T-helper 17 cell (primary cell): ENCODE results near the gene DLL4. TPM values are rescaled to one million over a fixed set of nuclear protein-coding genes. Genes with fewer than 3 reads are reported as not detected.

Experiments
- ATAC-seq: fragments of 150-1000 bp; cut with Tn5 transposase; 2 replicates; pipeline ENCODE4 v1.10.0; 2021; ENCODE audit warnings: mild to moderate bottlenecking, moderate library complexity
- DNase-seq, 3 donors: peaks; one replicate each; pipeline versions ENCODE4 v3.0.0 to v3.0.0-alpha.2; 2020 to 2021
- H3K9me3 ChIP-seq: one replicate; pipeline ENCODE4 v1.7.0; 2013; ENCODE audit warnings: low read length, mild to moderate bottlenecking; ENCODE audit not compliant: control insufficient read depth, poor library complexity, severe bottlenecking
- H3K27ac Mint-ChIP-seq: one replicate; pipeline ENCODE4 v1.8.0; 2022; ENCODE audit warnings: mild to moderate bottlenecking, moderate library complexity, mixed read lengths
- H3K27me3 Mint-ChIP-seq: one replicate; pipeline ENCODE4 v1.8.0; 2022; ENCODE audit warnings: mixed read lengths
- H3K36me3 Mint-ChIP-seq: one replicate; pipeline ENCODE4 v1.8.0; 2022; ENCODE audit warnings: low read depth, mixed read lengths
- H3K4me1 Mint-ChIP-seq: one replicate; pipeline ENCODE4 v1.8.0; 2022; ENCODE audit warnings: mild to moderate bottlenecking, mixed read lengths
- H3K4me3 Mint-ChIP-seq: one replicate; pipeline ENCODE4 v1.8.0; 2022; ENCODE audit warnings: mild to moderate bottlenecking, moderate library complexity, mixed read lengths
- total RNA-seq, 4 donors: library from RNA in 2 of 4; stranded (reverse) in 2 of 4; gene quantifications; one replicate each; pipeline ENCODE4 v1.2.3 and lab custom pipeline; 2022 to 2026

DLL4 gene
- total RNA-seq, 2 donors from 2014 or later, result not detected

DNA sequence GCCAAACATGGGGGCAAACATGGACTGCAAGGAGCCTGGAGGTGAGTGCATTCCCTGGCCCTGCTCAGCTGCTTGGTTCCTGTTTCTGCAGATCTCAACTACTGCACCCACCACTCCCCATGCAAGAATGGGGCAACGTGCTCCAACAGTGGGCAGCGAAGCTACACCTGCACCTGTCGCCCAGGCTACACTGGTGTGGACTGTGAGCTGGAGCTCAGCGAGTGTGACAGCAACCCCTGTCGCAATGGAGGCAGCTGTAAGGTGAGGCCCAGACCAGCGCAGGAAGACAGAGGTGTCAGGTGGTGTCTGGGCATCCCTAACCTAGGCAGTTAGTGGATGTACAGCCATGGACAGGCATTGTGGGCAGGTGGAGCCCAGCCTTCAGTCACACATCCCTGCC, 5.3 kb downstream of the DLL4 start:
- H3K27me3 Mint-ChIP-seq, result peaks cover 40% of the 10 kb centered on the region
- peaks cover 22% of the 10 kb centered on the region for H3K4me1 Mint-ChIP-seq
- no peak overlapping the region for H3K27ac Mint-ChIP-seq
- H3K9me3 ChIP-seq, result no peaks in the 10 kb centered on the region
- peaks cover 5% of the 10 kb centered on the region for H3K36me3 Mint-ChIP-seq
- no peak for ATAC-seq
- H3K4me3 Mint-ChIP-seq, result no peak overlapping the region
- no peak for DNase-seq

DNA sequence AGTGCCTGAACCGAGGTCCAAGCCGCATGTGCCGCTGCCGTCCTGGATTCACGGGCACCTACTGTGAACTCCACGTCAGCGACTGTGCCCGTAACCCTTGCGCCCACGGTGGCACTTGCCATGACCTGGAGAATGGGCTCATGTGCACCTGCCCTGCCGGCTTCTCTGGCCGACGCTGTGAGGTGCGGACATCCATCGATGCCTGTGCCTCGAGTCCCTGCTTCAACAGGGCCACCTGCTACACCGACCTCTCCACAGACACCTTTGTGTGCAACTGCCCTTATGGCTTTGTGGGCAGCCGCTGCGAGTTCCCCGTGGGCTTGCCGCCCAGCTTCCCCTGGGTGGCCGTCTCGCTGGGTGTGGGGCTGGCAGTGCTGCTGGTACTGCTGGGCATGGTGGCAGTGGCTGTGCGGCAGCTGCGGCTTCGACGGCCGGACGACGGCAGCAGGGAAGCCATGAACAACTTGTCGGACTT, 7.1 kb downstream of the DLL4 start:
- DNase-seq (no peak), ATAC-seq (no peak)
- Mint-ChIP-seq H3K27ac (no peak overlapping the region), H3K36me3 (no peaks in the 10 kb centered on the region), H3K27me3 (peaks cover 23% of the 10 kb centered on the region), H3K4me3 (no peak overlapping the region), H3K4me1 (peaks cover 17% of the 10 kb centered on the region)
- no peaks in the 10 kb centered on the region for H3K9me3 ChIP-seq

DNA sequence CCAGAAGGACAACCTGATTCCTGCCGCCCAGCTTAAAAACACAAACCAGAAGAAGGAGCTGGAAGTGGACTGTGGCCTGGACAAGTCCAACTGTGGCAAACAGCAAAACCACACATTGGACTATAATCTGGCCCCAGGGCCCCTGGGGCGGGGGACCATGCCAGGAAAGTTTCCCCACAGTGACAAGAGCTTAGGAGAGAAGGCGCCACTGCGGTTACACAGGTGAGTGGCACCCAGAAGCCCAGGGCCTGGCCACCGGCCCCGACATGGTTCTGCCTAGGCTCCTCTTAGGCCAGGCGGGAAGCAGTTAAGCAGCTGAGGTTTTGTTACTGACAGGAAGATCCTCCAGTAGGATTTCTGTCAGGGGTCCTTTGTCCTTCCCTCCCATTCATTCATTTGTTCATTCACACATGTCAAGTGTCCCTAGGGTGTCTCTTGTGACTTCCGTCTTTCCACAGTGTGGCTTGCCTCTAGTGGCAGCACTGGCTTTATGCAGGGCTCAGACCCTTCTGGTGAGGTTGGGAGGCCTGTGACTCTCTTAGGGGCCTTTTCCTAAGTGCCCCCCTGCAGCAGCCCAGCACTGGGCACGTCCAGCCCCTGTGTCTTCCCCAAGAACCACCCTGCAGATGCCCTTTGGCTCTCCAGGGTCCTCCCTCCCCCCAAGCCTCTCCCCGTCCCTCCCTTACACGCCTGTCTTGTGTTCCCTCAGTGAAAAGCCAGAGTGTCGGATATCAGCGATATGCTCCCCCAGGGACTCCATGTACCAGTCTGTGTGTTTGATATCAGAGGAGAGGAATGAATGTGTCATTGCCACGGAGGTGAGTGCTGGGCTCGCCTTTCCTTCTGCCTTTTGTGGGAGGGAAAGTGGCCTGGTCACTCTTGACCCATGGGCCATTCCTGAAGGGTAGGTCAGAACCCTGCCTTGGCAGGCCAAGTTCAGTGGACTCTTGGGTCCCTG, 7.8 kb downstream of the DLL4 start:
- DNase-seq (no peak), ATAC-seq (no peak)
- Mint-ChIP-seq H3K27ac (no peak overlapping the region), H3K36me3 (no peaks in the 10 kb centered on the region), H3K4me1 (peaks cover 19% of the 10 kb centered on the region), H3K4me3 (no peak overlapping the region), H3K27me3 (peaks cover 16% of the 10 kb centered on the region)
- H3K9me3 ChIP-seq, result no peaks in the 10 kb centered on the region

DNA sequence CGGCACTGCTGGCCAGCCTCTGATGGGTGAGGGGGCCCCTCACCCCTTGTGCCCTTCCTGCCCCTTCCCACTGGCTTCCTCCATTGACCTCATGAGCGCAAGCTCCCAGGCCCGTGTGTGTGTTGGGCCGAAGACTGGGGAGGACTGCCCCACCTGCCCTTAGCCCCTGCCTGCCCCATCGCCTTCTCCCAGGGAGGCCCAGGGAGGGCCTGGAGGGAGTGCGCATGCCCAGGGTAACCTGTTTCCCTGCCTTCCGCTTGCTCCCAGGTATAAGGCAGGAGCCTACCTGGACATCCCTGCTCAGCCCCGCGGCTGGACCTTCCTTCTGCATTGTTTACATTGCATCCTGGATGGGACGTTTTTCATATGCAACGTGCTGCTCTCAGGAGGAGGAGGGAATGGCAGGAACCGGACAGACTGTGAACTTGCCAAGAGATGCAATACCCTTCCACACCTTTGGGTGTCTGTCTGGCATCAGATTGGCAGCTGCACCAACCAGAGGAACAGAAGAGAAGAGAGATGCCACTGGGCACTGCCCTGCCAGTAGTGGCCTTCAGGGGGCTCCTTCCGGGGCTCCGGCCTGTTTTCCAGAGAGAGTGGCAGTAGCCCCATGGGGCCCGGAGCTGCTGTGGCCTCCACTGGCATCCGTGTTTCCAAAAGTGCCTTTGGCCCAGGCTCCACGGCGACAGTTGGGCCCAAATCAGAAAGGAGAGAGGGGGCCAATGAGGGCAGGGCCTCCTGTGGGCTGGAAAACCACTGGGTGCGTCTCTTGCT, 8.8 kb downstream of the DLL4 start:
- ATAC-seq, result peak; percentile 61
- H3K36me3 Mint-ChIP-seq, result no peaks in the 10 kb centered on the region
- H3K27ac Mint-ChIP-seq, result no peak overlapping the region
- peaks cover 25% of the 10 kb centered on the region for H3K4me1 Mint-ChIP-seq
- peaks cover 9% of the 10 kb centered on the region for H3K27me3 Mint-ChIP-seq
- no peak for DNase-seq
- no peaks in the 10 kb centered on the region for H3K9me3 ChIP-seq
- no peak overlapping the region for H3K4me3 Mint-ChIP-seq

DNA sequence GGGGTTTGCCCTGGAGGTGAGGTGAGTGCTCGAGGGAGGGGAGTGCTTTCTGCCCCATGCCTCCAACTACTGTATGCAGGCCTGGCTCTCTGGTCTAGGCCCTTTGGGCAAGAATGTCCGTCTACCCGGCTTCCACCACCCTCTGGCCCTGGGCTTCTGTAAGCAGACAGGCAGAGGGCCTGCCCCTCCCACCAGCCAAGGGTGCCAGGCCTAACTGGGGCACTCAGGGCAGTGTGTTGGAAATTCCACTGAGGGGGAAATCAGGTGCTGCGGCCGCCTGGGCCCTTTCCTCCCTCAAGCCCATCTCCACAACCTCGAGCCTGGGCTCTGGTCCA, 9.4 kb downstream of the DLL4 start:
- Mint-ChIP-seq H3K27ac (no peak overlapping the region), H3K27me3 (peaks cover 3% of the 10 kb centered on the region), H3K4me1 (peaks cover 28% of the 10 kb centered on the region), H3K4me3 (no peak overlapping the region), H3K36me3 (no peaks in the 10 kb centered on the region)
- ATAC-seq (no peak), DNase-seq (no peak)
- H3K9me3 ChIP-seq, result no peaks in the 10 kb centered on the region

DNA sequence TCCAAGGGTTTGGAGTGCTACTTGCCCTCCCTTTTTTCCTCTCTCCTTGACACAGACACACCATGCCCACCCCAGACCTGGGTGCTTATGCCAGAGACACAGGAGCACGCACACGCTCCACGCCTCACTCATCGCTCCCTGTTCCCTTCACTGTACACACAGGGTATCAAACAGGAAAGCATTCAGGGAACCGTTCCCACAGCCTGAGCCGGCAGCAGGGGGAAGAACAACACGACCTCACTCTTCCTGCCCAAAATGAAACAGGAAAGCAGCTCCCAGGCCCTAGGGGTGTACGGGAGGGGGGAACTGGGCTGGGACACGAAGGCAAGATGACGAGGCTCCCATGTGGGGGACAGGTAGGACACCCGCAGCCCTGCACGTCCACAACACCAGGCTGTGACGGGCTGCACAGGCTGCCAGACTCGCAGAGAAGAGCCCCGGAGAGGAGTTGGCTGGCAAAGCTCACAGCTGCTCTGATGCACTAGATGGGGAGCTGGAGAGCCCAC, 11.2 kb downstream of the DLL4 start:
- no peak for DNase-seq
- ATAC-seq, result no peak
- Mint-ChIP-seq H3K36me3 (no peaks in the 10 kb centered on the region), H3K27me3 (no peaks in the 10 kb centered on the region), H3K4me3 (peak overlapping the region; percentile 78), H3K27ac (peak overlapping the region; percentile 72), H3K4me1 (peaks cover 28% of the 10 kb centered on the region)
- H3K9me3 ChIP-seq, result no peaks in the 10 kb centered on the region

DNA sequence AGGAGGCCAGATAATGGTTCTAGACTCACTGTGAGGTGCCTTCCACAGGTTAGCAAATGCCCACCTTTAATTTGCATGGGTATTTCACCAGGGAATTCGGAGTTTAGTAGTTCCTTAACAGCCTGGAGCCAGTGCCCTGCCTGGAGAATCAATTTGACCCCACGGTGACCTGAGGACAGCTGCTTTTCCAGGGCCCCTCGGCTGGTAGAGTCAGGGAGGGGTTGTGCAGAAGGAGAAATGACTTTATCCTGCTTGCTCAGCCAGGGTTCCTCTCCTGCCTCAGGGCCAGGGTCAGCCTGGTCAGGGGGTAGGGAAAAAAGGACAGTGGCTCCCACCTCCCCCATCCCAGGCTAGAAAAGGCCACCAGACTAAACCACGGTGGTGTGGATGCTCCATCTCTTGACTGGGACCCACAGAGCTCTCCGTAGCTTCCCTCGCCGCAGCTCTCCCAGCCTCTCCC, 12.0 kb downstream of the DLL4 start:
- peak overlapping the region; percentile 72 for H3K27ac Mint-ChIP-seq
- H3K4me3 Mint-ChIP-seq, result peak overlapping the region; percentile 78
- H3K27me3 Mint-ChIP-seq, result no peaks in the 10 kb centered on the region
- H3K4me1 Mint-ChIP-seq, result peaks cover 28% of the 10 kb centered on the region
- ATAC-seq (no peak), DNase-seq (no peak)
- H3K9me3 ChIP-seq, result no peaks in the 10 kb centered on the region
- H3K36me3 Mint-ChIP-seq, result no peaks in the 10 kb centered on the region

DNA sequence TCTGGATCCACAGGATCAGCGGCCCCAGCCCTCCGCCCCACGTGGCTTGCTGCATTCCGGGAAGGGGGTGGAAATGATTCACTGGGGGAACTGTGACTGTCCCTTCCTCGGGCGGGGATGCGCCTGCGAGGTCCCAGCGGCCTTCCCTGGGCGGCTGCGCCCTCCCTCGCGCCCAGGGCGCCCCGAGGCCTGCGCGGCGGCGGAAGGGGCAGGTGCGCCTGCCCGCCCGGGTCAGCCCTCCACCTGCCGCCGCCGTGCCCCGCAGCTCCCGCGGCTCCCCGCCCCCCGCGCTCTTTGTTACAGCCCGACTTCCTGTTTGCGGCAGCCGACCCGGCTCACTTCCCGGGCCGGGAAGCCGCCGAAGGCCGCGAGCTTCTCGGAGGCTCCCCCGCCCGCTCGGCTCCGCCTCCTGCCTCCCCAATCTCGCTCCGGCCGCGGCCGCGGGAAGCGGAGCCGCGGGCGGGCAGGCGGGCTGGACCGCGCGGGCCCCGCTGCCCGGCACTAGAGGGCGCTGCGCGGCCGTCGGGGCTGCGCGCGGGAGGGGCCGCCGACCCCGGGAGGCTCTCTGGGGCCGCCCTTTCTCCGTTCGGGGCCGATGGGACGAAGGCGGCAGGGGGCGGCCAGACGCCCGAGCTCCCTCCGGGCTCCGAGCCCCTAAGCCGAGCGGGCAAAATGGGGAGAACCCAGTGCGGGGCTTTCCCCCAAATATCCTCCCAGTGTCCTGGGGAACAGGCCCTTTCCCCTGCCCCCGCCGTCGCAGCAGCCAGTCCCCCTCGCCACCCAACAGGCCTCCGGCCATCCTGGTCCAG, 12.6 kb downstream of the DLL4 start:
- peak; percentile 73 for ATAC-seq

DNA sequence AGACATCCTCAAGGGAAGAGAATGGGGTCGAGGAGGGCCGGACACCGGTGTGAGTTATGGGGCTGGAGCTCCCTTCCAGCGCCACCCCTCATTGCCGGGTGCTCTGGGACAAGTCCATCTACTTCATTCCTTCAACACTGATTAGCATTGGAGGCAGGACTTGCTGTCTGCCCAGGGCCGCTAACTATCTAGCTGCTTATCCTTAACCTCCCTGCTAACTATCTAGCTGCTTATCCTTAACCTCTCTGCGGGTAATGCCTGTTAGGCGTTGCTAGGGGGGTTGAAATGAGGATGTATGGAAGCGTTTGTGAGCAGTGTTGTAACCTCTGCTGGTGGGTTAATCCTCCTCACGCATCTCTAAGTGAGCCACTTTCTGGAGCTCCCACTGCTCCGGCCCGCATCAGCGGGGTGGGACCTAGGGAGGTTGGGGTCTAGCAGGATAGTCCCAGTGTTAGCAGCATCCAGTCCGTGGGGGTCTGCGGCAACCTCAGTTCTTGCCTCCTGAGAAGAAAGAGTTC, 13.3 kb downstream of the DLL4 start:
- Mint-ChIP-seq H3K4me1 (peaks cover 28% of the 10 kb centered on the region), H3K4me3 (peak overlapping the region; percentile 85), H3K27ac (peak overlapping the region; percentile 69), H3K27me3 (no peaks in the 10 kb centered on the region), H3K36me3 (no peaks in the 10 kb centered on the region)
- H3K9me3 ChIP-seq, result no peaks in the 10 kb centered on the region
- no peak for DNase-seq
- peak; percentile 1 for ATAC-seq

More for the DNA sequence above, 12.6 kb downstream of the DLL4 start:
- peak overlapping the region; percentile 85 for H3K4me3 Mint-ChIP-seq
- H3K27me3 Mint-ChIP-seq, result no peaks in the 10 kb centered on the region
- H3K4me1 Mint-ChIP-seq, result peaks cover 28% of the 10 kb centered on the region
- DNase-seq, result peak; percentile 52 to 65 (median 58)
- H3K36me3 Mint-ChIP-seq, result no peaks in the 10 kb centered on the region
- peak overlapping the region; percentile 72 for H3K27ac Mint-ChIP-seq
- H3K9me3 ChIP-seq, result no peaks in the 10 kb centered on the region

DNA sequence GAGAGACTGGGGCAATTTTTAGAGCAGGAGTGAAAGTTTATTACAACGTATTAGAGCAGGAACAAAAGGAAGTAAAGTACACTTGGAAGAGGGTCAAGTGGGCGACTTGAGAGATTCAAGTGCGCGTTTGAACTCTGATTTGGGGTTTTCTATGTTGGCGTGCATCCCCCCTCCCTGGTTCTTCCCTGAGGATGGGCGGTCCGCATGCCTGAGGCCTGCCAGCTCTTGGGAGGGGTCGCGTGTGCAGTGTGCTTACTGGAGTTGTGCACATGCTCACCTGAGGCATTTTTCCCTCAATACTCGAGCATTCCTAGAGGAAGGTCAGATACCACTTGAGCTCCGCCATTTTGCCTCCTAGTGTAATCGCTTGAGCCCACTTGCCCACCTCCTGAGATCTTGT, 13.7 kb downstream of the DLL4 start:
- peaks cover 28% of the 10 kb centered on the region for H3K4me1 Mint-ChIP-seq
- DNase-seq, result no peak
- ATAC-seq, result no peak
- peak overlapping the region; percentile 69 for H3K27ac Mint-ChIP-seq
- H3K27me3 Mint-ChIP-seq, result no peaks in the 10 kb centered on the region
- peak overlapping the region; percentile 85 for H3K4me3 Mint-ChIP-seq
- H3K9me3 ChIP-seq, result no peaks in the 10 kb centered on the region
- H3K36me3 Mint-ChIP-seq, result no peaks in the 10 kb centered on the region

DNA sequence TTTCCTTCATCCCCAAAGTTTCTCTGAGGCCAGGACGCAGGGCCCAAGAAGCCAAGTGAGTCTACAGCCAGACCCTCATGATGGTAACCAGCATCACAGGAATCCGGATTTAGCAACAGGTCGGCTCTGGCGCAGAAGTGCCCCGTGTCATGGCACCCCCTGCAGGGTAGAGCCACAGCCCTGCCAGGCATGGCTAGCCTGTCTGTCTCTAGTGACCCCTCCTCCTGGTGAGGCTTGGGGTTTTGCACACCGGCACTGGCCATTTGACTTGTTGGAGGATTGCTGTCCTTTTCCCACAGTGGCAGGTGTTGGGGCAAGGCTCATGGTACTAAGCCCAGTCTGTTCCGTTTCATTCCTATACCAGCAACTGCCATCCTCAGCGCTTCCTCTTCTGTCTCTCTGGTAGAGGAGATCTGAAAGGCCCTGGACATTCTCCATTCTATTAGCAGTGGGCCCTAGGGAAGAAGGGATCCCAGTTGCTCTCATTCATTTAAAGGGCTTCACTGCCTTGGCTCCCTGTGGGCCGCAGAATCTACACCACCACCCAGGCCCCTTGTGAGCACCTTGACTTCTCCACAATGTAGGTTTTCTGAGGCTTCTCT, 14.7 kb downstream of the DLL4 start:
- no peak overlapping the region for H3K27ac Mint-ChIP-seq
- H3K4me1 Mint-ChIP-seq, result peaks cover 24% of the 10 kb centered on the region
- H3K9me3 ChIP-seq, result no peaks in the 10 kb centered on the region
- peaks cover 5% of the 10 kb centered on the region for H3K27me3 Mint-ChIP-seq
- no peaks in the 10 kb centered on the region for H3K36me3 Mint-ChIP-seq
- ATAC-seq (no peak), DNase-seq (no peak)
- peak overlapping the region; percentile 36 for H3K4me3 Mint-ChIP-seq
